WTC11 (cell line): ENCODE results near the gene UBAC2. TPM values are rescaled to one million over a fixed set of nuclear protein-coding genes. Genes with fewer than 3 reads are reported as not detected.

Experiments used
- ATAC-seq: fragments of 200-7000 bp; cut with Tn5 transposase; 2 replicates; pipeline ENCODE4 v1.10.0; 2021; ENCODE audit warnings: mild to moderate bottlenecking, moderate library complexity
- CTCF ChIA-PET: fragments of 300-600 bp; sonication (Branson Sonifier 250); formaldehyde crosslinking; loops from one replicate; lab custom pipeline; 2021; ENCODE audit warnings: antibody characterized with exemption; lab: Charles Lee
- POLR2A ChIA-PET: fragments of 350-600 bp; sonication (Branson Sonifier 250); formaldehyde crosslinking; loops from one replicate; lab custom pipeline; 2021; ENCODE audit warnings: antibody characterized with exemption; lab: Charles Lee
- DNase-seq: peaks from one replicate; pipeline ENCODE4 v3.0.0; 2021; ENCODE audit warnings: low spot score
- H3K27ac Mint-ChIP-seq: 2 replicates; pipeline ENCODE4 v1.8.0; 2021; ENCODE audit warnings: mixed read lengths
- H3K27me3 Mint-ChIP-seq: 2 replicates; pipeline ENCODE4 v1.8.0; 2021; ENCODE audit warnings: low read depth, mild to moderate bottlenecking, moderate library complexity, mixed read lengths
- H3K36me3 Mint-ChIP-seq: 2 replicates; pipeline ENCODE4 v1.8.0; 2021; ENCODE audit warnings: mixed read lengths
- H3K4me1 Mint-ChIP-seq: 2 replicates; pipeline ENCODE4 v1.8.0; 2022; ENCODE audit warnings: mixed read lengths
- H3K4me3 Mint-ChIP-seq: 2 replicates; pipeline ENCODE4 v1.8.0; 2021; ENCODE audit warnings: mild to moderate bottlenecking, moderate library complexity, mixed read lengths
- H3K9me3 Mint-ChIP-seq: 2 replicates; pipeline ENCODE4 v1.8.0; 2021; ENCODE audit warnings: mixed read lengths
- ARID4B ChIP-seq: sonication (generic); formaldehyde crosslinking; IDR thresholded peaks from 2 replicates; pipeline ENCODE4 v1.8.0; 2023; ENCODE audit warnings: missing genetic modification reagents, mild to moderate bottlenecking, borderline replicate concordance
- CDX4 ChIP-seq: fragments of 250-450 bp; sonication (Bioruptor Pico); IDR thresholded peaks from 2 replicates; pipeline ENCODE4 v1.9.0; 2021; ENCODE audit warnings: moderate library complexity, mild to moderate bottlenecking, inconsistent platforms, borderline replicate concordance
- CREB1 ChIP-seq: sonication (generic); formaldehyde crosslinking; IDR thresholded peaks from 2 replicates; pipeline ENCODE4 v1.8.0; 2023; ENCODE audit warnings: mild to moderate bottlenecking, missing genetic modification reagents
- CREM ChIP-seq: sonication (generic); formaldehyde crosslinking; IDR thresholded peaks from 2 replicates; pipeline ENCODE4 v1.8.1; 2022; ENCODE audit warnings: mild to moderate bottlenecking, missing genetic modification reagents, moderate library complexity
- ETV6 ChIP-seq: sonication (generic); formaldehyde crosslinking; IDR thresholded peaks from 2 replicates; pipeline ENCODE4 v1.8.1; 2022; ENCODE audit warnings: mild to moderate bottlenecking, missing genetic modification reagents
- FOXJ3 ChIP-seq: sonication (generic); formaldehyde crosslinking; IDR thresholded peaks from 2 replicates; pipeline ENCODE4 v1.9.0; 2021; ENCODE audit warnings: missing genetic modification reagents, mild to moderate bottlenecking, borderline replicate concordance
- FOXP1 ChIP-seq: sonication (generic); formaldehyde crosslinking; IDR thresholded peaks from 2 replicates; pipeline ENCODE4 v1.8.0; 2022; ENCODE audit warnings: missing genetic modification reagents, mild to moderate bottlenecking, moderate library complexity, borderline replicate concordance
- GABPB1 ChIP-seq: sonication (generic); formaldehyde crosslinking; IDR thresholded peaks from 2 replicates; pipeline ENCODE4 v1.8.1; 2023; ENCODE audit warnings: mild to moderate bottlenecking, missing genetic modification reagents
- GRHL2 ChIP-seq: fragments of 250-450 bp; sonication (Bioruptor Pico); IDR thresholded peaks from 2 replicates; pipeline ENCODE4 v1.8.0; 2022; ENCODE audit warnings: mild to moderate bottlenecking, moderate library complexity; ENCODE audit not compliant: insufficient replicate concordance, severe bottlenecking
- KAT7 ChIP-seq: sonication (generic); formaldehyde crosslinking; IDR thresholded peaks from 2 replicates; pipeline ENCODE4 v1.8.1; 2023; ENCODE audit warnings: missing genetic modification reagents, mild to moderate bottlenecking, borderline replicate concordance
- RORB ChIP-seq: fragments of 250-450 bp; sonication (Bioruptor Pico); IDR thresholded peaks from 2 replicates; pipeline ENCODE4 v1.9.0; 2021; ENCODE audit warnings: mild to moderate bottlenecking
- SP1 ChIP-seq: sonication (generic); formaldehyde crosslinking; conservative IDR thresholded peaks from 2 replicates; pipeline ENCODE4 v1.8.1; 2022; ENCODE audit warnings: missing genetic modification reagents
- TEAD1 ChIP-seq: sonication (generic); formaldehyde crosslinking; IDR thresholded peaks from 2 replicates; pipeline ENCODE4 v1.8.0; 2022; ENCODE audit warnings: mild to moderate bottlenecking, missing genetic modification reagents
- ZNF232 ChIP-seq: sonication (generic); formaldehyde crosslinking; IDR thresholded peaks from 2 replicates; pipeline ENCODE4 v1.8.0; 2022; ENCODE audit warnings: mild to moderate bottlenecking, missing genetic modification reagents
- total RNA-seq: library from RNA; stranded (reverse); gene quantifications from 3 replicates; pipeline ENCODE4 v1.2.3, GENCODE V29; 2021
- TF ChIP-seq, protein P1 (sequence below): fragments of 250-450 bp; sonication (Bioruptor Pico); IDR thresholded peaks from 2 replicates; pipeline ENCODE4 v1.9.0; 2021; ENCODE audit warnings: mild to moderate bottlenecking, borderline replicate concordance
- TF ChIP-seq, protein P2 (sequence below): sonication (generic); formaldehyde crosslinking; IDR thresholded peaks from 2 replicates; pipeline ENCODE4 v1.8.1; 2022; ENCODE audit warnings: low read depth, missing genetic modification reagents, borderline replicate concordance
- TF ChIP-seq, protein P3 (sequence below): sonication (generic); formaldehyde crosslinking; IDR thresholded peaks from 2 replicates; pipeline ENCODE4 v1.8.0; 2023; ENCODE audit warnings: mild to moderate bottlenecking, missing genetic modification reagents
- TF ChIP-seq, protein P4 (sequence below): sonication (generic); formaldehyde crosslinking; IDR thresholded peaks from 2 replicates; pipeline ENCODE4 v1.8.0; 2022; ENCODE audit warnings: mild to moderate bottlenecking, missing genetic modification reagents

The UBAC2 gene
- total RNA-seq, 1 experiment from 2014 or later = 64.7 TPM

- Mint-ChIP-seq H3K9me3 (peaks cover 4% of the 10 kb centered on the region; the same call in 1 of the 2 replicates), H3K4me1 (peaks cover 30% of the 10 kb centered on the region), H3K36me3 (peaks cover 8% of the 10 kb centered on the region), H3K27me3 (no peaks in the 10 kb centered on the region), H3K27ac (no peak overlapping the region), H3K4me3 (no peak overlapping the region)
- CTCF ChIA-PET = interaction anchor here (1.0 kb wide), 1 partner anchor 42 kb away, joined by 3 read pairs; no protein-coding TSS in a partner anchor
- POLR2A ChIA-PET = no interaction called here
- no peak for ATAC-seq
- DNase-seq = no peak
- no peak for TF ChIP-seq ETV6 (CRISPR knock-in tag)
- TF ChIP-seq ARID4B (CRISPR knock-in tag) = no peak
- no peak for TF ChIP-seq GABPB1
- TF ChIP-seq KAT7 = no peak
- TF ChIP-seq, protein P1, sequence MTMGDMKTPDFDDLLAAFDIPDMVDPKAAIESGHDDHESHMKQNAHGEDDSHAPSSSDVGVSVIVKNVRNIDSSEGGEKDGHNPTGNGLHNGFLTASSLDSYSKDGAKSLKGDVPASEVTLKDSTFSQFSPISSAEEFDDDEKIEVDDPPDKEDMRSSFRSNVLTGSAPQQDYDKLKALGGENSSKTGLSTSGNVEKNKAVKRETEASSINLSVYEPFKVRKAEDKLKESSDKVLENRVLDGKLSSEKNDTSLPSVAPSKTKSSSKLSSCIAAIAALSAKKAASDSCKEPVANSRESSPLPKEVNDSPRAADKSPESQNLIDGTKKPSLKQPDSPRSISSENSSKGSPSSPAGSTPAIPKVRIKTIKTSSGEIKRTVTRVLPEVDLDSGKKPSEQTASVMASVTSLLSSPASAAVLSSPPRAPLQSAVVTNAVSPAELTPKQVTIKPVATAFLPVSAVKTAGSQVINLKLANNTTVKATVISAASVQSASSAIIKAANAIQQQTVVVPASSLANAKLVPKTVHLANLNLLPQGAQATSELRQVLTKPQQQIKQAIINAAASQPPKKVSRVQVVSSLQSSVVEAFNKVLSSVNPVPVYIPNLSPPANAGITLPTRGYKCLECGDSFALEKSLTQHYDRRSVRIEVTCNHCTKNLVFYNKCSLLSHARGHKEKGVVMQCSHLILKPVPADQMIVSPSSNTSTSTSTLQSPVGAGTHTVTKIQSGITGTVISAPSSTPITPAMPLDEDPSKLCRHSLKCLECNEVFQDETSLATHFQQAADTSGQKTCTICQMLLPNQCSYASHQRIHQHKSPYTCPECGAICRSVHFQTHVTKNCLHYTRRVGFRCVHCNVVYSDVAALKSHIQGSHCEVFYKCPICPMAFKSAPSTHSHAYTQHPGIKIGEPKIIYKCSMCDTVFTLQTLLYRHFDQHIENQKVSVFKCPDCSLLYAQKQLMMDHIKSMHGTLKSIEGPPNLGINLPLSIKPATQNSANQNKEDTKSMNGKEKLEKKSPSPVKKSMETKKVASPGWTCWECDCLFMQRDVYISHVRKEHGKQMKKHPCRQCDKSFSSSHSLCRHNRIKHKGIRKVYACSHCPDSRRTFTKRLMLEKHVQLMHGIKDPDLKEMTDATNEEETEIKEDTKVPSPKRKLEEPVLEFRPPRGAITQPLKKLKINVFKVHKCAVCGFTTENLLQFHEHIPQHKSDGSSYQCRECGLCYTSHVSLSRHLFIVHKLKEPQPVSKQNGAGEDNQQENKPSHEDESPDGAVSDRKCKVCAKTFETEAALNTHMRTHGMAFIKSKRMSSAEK (CRISPR knock-in tag) = no peak
- no peak for TF ChIP-seq ZNF232 (CRISPR knock-in tag)
- no peak for TF ChIP-seq CDX4 (CRISPR knock-in tag)
- no peak for TF ChIP-seq GRHL2
- TF ChIP-seq RORB = no peak
- TF ChIP-seq FOXP1 (CRISPR knock-in tag) = no peak
- no peak for TF ChIP-seq CREB1 (CRISPR knock-in tag)
Observed at GRCh38 chr13:99223587-99223986, 22.9 kb downstream of the UBAC2 start.

GRCh38 chr13:99224021-99224420, 23.4 kb downstream of the UBAC2 start:
- TF ChIP-seq SP1 (CRISPR knock-in tag) (no peak), FOXJ3 (CRISPR knock-in tag) (no peak), GRHL2 (no peak), CREM (CRISPR knock-in tag) (no peak), TEAD1 (no peak)
- TF ChIP-seq, protein P2, sequence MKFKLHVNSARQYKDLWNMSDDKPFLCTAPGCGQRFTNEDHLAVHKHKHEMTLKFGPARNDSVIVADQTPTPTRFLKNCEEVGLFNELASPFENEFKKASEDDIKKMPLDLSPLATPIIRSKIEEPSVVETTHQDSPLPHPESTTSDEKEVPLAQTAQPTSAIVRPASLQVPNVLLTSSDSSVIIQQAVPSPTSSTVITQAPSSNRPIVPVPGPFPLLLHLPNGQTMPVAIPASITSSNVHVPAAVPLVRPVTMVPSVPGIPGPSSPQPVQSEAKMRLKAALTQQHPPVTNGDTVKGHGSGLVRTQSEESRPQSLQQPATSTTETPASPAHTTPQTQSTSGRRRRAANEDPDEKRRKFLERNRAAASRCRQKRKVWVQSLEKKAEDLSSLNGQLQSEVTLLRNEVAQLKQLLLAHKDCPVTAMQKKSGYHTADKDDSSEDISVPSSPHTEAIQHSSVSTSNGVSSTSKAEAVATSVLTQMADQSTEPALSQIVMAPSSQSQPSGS (CRISPR knock-in tag) = no peak
- TF ChIP-seq, protein P3, sequence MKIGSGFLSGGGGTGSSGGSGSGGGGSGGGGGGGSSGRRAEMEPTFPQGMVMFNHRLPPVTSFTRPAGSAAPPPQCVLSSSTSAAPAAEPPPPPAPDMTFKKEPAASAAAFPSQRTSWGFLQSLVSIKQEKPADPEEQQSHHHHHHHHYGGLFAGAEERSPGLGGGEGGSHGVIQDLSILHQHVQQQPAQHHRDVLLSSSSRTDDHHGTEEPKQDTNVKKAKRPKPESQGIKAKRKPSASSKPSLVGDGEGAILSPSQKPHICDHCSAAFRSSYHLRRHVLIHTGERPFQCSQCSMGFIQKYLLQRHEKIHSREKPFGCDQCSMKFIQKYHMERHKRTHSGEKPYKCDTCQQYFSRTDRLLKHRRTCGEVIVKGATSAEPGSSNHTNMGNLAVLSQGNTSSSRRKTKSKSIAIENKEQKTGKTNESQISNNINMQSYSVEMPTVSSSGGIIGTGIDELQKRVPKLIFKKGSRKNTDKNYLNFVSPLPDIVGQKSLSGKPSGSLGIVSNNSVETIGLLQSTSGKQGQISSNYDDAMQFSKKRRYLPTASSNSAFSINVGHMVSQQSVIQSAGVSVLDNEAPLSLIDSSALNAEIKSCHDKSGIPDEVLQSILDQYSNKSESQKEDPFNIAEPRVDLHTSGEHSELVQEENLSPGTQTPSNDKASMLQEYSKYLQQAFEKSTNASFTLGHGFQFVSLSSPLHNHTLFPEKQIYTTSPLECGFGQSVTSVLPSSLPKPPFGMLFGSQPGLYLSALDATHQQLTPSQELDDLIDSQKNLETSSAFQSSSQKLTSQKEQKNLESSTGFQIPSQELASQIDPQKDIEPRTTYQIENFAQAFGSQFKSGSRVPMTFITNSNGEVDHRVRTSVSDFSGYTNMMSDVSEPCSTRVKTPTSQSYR (CRISPR knock-in tag) = no peak
- TF ChIP-seq, protein P4, sequence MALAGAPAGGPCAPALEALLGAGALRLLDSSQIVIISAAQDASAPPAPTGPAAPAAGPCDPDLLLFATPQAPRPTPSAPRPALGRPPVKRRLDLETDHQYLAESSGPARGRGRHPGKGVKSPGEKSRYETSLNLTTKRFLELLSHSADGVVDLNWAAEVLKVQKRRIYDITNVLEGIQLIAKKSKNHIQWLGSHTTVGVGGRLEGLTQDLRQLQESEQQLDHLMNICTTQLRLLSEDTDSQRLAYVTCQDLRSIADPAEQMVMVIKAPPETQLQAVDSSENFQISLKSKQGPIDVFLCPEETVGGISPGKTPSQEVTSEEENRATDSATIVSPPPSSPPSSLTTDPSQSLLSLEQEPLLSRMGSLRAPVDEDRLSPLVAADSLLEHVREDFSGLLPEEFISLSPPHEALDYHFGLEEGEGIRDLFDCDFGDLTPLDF (CRISPR knock-in tag) = no peak
- no peak for DNase-seq
- Mint-ChIP-seq H3K27ac (no peak overlapping the region), H3K4me1 (peaks cover 29% of the 10 kb centered on the region), H3K4me3 (no peak overlapping the region), H3K27me3 (no peaks in the 10 kb centered on the region), H3K9me3 (peaks cover 4% of the 10 kb centered on the region; the same call in 1 of the 2 replicates), H3K36me3 (peaks cover 8% of the 10 kb centered on the region)
- no peak for ATAC-seq
- ChIA-PET POLR2A (no interaction called here), CTCF (interaction anchor here (1.0 kb wide), 1 partner anchor 42 kb away, joined by 3 read pairs; no protein-coding TSS in a partner anchor)
